Ishikawa (cell line): ENCODE measurements around the gene TNS3.

Experiments
- CEBPB ChIP-seq: IDR thresholded peaks from 2 replicates; pipeline ENCODE4 v1.6.1; 2012
- CREB1 ChIP-seq: IDR thresholded peaks from 2 replicates; pipeline ENCODE4 v1.6.1; 2012; ENCODE audit warnings: low read depth
- EGR1 ChIP-seq: IDR thresholded peaks from 2 replicates; pipeline ENCODE4 v1.6.1; 2012
- EP300 ChIP-seq: IDR thresholded peaks from 2 replicates; pipeline ENCODE4 v1.6.1; 2012; ENCODE audit warnings: borderline replicate concordance
- FOXM1 ChIP-seq: IDR thresholded peaks from 2 replicates; pipeline ENCODE4 v1.6.1; 2012; ENCODE audit warnings: low read depth, borderline replicate concordance
- NFIC ChIP-seq: IDR thresholded peaks from 2 replicates; pipeline ENCODE4 v1.6.1; 2012
- RAD21 ChIP-seq: IDR thresholded peaks from 2 replicates; pipeline ENCODE4 v1.6.1; 2012; ENCODE audit warnings: low read depth
- TAF1 ChIP-seq: IDR thresholded peaks from 2 replicates; pipeline ENCODE4 v1.6.1; 2012; ENCODE audit warnings: low read depth, mild to moderate bottlenecking
- TCF12 ChIP-seq: IDR thresholded peaks from 2 replicates; pipeline ENCODE4 v1.6.1; 2012; ENCODE audit warnings: low read depth
- TEAD4 ChIP-seq: IDR thresholded peaks from 2 replicates; pipeline ENCODE4 v1.6.1; 2012
- YY1 ChIP-seq: IDR thresholded peaks from 2 replicates; pipeline ENCODE4 v1.6.1; 2012; ENCODE audit warnings: low read depth
- ZBTB7A ChIP-seq: IDR thresholded peaks from 2 replicates; pipeline ENCODE4 v1.6.1; 2012; ENCODE audit warnings: low read depth
- TF ChIP-seq, protein P1 (sequence below): IDR thresholded peaks from 2 replicates; pipeline ENCODE4 v1.6.1; 2012; ENCODE audit warnings: low read depth, mild to moderate bottlenecking
- TF ChIP-seq, protein P2 (sequence below): IDR thresholded peaks from 2 replicates; pipeline ENCODE4 v1.6.1; 2012
- TF ChIP-seq, protein P3 (sequence below): IDR thresholded peaks from 2 replicates; pipeline ENCODE4 v1.6.1; 2012

Gene TNS3

DNA sequence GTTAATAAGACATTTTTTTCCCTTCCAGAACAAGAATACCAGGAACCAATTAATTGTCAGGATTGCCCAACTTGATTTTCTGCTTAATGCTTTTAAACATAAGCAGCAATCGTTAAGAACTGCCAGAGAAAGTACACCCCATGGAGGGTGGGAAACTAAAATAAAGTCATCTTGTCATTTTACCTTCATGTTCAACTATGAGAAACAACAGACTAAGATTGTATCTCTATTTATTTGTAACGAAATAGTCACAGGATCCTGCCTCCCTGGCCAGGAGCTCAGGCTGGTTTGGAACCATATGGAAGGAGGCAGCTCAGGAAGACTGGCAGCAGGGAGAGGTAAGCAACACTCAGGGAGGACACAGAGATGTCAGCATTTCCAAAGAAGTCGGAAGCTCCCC lies 129.6 kb downstream of the TNS3 start:
- TF ChIP-seq, protein P1, sequence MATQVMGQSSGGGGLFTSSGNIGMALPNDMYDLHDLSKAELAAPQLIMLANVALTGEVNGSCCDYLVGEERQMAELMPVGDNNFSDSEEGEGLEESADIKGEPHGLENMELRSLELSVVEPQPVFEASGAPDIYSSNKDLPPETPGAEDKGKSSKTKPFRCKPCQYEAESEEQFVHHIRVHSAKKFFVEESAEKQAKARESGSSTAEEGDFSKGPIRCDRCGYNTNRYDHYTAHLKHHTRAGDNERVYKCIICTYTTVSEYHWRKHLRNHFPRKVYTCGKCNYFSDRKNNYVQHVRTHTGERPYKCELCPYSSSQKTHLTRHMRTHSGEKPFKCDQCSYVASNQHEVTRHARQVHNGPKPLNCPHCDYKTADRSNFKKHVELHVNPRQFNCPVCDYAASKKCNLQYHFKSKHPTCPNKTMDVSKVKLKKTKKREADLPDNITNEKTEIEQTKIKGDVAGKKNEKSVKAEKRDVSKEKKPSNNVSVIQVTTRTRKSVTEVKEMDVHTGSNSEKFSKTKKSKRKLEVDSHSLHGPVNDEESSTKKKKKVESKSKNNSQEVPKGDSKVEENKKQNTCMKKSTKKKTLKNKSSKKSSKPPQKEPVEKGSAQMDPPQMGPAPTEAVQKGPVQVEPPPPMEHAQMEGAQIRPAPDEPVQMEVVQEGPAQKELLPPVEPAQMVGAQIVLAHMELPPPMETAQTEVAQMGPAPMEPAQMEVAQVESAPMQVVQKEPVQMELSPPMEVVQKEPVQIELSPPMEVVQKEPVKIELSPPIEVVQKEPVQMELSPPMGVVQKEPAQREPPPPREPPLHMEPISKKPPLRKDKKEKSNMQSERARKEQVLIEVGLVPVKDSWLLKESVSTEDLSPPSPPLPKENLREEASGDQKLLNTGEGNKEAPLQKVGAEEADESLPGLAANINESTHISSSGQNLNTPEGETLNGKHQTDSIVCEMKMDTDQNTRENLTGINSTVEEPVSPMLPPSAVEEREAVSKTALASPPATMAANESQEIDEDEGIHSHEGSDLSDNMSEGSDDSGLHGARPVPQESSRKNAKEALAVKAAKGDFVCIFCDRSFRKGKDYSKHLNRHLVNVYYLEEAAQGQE, result no peak
- no peak for TF ChIP-seq FOXM1
- no peak for TF ChIP-seq TCF12
- TF ChIP-seq, protein P2, sequence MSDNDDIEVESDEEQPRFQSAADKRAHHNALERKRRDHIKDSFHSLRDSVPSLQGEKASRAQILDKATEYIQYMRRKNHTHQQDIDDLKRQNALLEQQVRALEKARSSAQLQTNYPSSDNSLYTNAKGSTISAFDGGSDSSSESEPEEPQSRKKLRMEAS, result no peak
- no peak for TF ChIP-seq TEAD4
- TF ChIP-seq, protein P3, sequence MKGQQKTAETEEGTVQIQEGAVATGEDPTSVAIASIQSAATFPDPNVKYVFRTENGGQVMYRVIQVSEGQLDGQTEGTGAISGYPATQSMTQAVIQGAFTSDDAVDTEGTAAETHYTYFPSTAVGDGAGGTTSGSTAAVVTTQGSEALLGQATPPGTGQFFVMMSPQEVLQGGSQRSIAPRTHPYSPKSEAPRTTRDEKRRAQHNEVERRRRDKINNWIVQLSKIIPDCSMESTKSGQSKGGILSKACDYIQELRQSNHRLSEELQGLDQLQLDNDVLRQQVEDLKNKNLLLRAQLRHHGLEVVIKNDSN, result no peak
- TF ChIP-seq ZBTB7A, result no peak
- no peak for TF ChIP-seq EGR1
- no peak for TF ChIP-seq CREB1
- TF ChIP-seq TAF1, result no peak

DNA sequence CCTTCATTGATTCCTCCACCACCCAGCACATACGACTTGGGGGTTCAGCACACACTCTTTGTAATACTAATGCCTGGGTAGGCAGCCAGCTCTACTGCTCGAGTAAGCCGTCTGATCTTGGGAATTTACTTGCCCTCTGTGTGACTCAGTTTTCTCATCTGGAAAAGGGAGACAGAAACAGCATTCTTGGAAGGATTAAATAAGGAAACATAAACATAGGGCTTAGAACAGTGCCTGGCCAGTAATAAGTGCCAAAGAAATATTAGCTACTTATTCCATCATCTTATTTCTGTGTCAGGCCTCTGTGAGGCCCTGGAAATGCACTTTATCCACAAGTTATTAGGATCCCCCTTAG lies 130.1 kb downstream of the TNS3 start:
- TF ChIP-seq TCF12 (no peak), TAF1 (no peak), TEAD4 (no peak), CEBPB (no peak), EGR1 (no peak)
- TF ChIP-seq, protein P2, result no peak

DNA sequence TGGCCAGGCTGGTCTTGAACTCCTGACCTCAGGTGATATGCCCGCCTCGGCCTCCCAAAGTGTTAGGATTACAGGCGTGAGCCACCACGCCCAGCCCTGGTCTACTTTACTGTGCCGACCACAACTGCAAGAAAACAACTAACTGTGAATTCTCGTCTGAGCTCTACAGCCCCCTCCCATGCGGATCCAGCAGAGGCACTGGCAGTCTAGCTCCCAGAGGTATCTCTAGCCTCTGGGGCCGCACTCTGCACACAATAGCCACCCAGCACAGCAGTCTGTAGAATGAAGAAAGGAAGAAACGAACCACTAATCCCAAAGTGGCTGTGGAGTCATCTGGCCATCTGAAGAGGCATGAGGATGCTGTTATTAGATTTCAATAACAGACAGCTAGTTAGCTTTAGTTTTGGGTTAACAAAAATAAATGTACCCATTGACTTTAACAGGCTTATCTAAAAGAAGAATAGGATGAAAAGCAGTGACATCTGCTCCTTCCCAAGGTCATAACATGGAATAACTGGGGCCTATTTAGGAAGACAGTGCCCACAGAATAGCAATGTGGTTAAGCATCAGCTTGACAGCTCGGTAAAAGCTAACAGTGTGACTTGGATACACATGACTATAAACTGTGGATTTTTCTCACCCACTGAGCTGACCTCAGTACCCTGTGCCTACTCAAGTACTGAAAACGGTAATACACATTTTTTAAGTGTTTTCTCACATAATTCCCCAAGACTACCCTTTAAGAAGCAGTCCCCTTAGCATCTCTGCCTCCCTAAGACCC lies 131.9 kb downstream of the TNS3 start:
- TF ChIP-seq, protein P2, result no peak
- no peak for TF ChIP-seq TEAD4
- TF ChIP-seq EP300, result no peak
- TF ChIP-seq RAD21, result no peak
- TF ChIP-seq, protein P1, result no peak
- no peak for TF ChIP-seq FOXM1
- no peak for TF ChIP-seq CEBPB
- no peak for TF ChIP-seq CREB1
- TF ChIP-seq, protein P3, result no peak
- TF ChIP-seq YY1, result no peak

DNA sequence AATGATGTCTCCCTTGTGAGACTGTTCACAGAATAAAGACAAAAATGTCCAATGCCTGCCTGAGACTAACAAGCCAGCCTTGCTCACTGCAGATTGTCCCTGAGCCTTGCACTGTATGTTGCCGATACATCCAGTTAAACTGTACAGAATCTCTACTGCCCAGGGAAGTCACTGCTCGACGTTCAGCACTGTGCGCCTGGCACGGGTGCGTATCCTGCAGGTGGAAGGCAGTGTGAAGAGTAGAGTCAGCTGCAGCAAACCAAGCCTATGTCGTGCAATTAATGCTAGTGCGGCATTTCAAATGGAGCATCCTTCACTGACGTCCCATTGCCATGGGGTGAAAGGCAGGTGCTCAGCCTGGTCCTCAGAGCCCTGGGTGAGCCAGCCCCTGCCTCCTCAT lies 132.9 kb downstream of the TNS3 start:
- TF ChIP-seq EGR1, result no peak
- TF ChIP-seq, protein P2, result no peak
- no peak for TF ChIP-seq EP300
- TF ChIP-seq NFIC, result no peak
- TF ChIP-seq, protein P3, result no peak
- TF ChIP-seq ZBTB7A, result no peak
- TF ChIP-seq RAD21, result no peak
- no peak for TF ChIP-seq CREB1
- TF ChIP-seq FOXM1, result no peak
- no peak for TF ChIP-seq TAF1

DNA sequence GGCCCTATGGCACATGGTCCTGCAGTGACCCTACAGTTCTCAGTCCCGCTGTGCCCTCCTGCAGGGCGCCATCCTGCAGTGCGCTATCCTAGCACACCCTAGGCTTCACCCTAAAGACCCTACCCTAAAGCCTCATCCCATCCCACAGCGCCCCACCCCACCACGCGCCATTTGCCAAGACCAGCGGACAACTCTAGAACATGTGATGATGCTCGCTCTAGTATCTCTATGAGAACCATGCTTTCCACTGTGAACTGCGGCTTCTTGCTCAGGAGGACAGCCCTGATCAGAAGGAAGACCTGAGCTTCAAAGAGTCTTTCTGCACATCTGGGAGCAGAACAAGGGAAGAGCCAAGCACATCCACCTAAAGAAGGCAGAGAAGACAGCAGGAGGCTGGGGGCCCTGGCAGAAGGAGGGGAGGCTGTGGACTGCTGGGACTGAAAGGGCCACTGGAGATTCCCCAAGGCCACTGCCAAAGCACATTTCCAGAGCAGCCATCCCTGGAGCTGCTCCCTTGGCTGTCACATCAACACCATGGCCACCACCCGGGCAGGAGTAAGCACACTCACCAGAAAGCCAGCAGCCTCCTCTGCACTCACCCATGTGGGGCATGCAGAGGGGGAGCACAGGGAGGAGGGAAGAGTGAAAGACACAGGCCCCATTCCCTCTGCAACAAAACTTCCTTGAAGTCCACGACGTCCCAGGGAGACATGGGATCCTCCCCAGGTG lies 134.1 kb downstream of the TNS3 start:
- TF ChIP-seq FOXM1 (no peak), ZBTB7A (no peak), TAF1 (no peak), NFIC (no peak), CREB1 (no peak), CEBPB (no peak), YY1 (no peak), TCF12 (no peak)
- TF ChIP-seq, protein P1, result no peak
- TF ChIP-seq, protein P3, result no peak
